GM19099 (cell line): ENCODE measurements around the gene KCNK4.

Experiments
- POLR2A ChIP-seq: IDR thresholded peaks from 3 replicates; pipeline ENCODE4 v1.6.1; 2011; ENCODE audit warnings: low read depth; ENCODE audit not compliant: insufficient read length; ENCODE audit errors: extremely low read depth

KCNK4 gene

DNA sequence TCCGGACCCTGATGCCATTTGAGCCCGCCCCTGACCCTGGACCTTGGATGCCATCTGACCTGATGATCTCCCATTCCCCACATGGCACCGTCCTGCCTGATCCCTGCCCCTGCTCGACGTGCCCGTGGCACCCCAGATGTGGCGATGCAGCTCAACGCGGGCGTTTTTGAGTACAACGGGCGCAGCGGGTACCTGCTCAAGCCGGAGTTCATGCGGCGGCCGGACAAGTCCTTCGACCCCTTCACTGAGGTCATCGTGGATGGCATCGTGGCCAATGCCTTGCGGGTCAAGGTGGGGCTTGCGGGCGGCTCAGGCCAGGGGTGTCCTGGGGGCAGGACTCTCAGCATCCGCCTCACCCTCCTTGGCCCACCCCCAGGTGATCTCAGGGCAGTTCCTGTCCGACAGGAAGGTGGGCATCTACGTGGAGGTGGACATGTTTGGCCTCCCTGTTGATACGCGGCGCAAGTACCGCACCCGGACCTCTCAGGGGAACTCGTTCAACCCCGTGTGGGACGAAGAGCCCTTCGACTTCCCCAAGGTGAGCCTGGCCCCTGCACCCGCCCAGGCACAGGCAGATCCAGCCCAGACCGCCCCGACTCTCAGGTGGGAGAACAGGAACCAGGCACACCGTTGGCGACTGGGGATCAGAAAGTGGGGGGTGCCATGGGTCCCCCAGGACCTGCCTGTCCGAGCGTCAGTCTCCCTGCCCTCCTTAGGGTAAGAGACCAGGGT lies 28.7 kb upstream of the KCNK4 start:
- no peak for TF ChIP-seq POLR2A

DNA sequence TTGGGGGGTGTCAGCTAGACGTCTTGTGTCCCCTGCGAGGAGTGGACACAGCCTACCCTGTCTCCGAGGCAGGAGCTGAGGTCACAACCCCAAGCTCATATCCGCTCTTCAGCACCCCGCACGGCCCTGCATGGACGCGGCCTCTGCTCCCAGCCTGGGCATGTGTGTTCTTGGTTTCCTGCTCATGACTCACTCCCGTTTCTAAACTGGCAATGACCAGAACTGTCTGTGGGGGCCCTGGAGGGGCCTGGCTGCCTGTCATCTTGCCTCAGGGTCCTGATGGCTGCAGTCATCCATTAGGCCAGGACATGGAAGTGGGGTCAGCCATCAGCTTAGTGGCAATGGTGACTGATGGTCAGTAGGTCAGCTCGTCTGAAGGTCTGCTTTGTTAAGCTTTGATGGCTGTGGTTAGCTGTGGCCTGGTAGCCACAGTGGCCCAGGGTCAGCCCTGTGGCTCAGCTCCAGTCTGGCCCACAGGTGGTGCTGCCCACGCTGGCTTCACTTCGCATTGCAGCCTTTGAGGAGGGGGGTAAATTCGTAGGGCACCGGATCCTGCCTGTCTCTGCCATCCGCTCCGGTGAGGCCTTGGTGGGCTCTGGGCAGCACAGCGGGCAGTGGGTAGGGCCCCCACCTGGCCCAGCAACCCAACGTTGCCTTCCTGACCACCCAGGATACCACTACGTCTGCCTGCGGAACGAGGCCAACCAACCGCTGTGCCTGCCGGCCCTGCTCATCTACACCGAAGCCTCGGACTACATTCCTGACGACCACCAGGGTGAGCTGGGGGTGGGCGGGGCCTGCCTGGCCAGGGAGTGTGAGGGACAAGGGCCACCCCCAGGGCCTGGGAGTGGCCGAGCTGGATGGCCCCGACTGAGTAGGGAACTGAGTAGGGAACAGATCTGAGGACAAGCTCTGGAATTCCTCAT lies 27.8 kb upstream of the KCNK4 start:
- no peak for TF ChIP-seq POLR2A

DNA sequence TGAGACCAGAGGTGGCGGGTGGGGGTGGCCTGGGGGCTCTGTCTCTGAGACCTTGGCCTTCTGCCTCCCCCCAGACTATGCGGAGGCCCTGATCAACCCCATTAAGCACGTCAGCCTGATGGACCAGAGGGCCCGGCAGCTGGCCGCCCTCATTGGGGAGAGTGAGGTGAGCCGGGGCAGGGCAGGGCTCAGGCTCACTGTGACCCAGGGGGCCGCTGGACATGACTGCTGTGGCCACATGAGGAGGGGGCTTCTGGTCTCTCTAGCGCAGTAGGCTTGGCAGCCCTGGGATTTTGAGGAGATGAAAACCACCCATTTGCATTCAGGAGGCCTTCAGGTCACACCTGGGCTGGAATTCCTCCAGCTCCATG lies 27.2 kb upstream of the KCNK4 start:
- TF ChIP-seq POLR2A, result no peak

DNA sequence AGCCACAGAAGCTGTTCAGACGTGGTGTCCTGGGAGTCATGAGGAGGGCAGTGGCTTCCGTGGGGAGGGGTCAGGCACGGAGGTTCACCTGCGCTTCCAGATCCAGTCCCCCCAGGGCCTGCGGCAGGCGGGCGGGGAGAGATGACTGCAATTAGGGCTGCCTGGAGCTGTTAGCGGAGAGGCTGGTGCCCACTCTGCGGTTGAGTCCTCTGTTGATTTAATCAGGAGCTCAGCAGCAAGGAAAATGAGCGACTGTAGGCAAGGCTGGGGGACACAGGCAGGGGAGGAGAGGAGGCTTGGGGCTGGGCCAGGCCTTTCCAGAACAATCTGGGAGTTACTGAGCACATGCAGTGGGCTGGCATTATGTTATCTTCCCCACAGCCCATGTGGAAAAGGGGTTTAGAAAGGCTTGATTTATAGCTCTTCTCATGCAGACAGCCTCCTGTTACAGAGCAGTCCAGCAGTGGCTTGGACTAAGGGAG lies 26.7 kb upstream of the KCNK4 start:
- TF ChIP-seq POLR2A, result no peak

DNA sequence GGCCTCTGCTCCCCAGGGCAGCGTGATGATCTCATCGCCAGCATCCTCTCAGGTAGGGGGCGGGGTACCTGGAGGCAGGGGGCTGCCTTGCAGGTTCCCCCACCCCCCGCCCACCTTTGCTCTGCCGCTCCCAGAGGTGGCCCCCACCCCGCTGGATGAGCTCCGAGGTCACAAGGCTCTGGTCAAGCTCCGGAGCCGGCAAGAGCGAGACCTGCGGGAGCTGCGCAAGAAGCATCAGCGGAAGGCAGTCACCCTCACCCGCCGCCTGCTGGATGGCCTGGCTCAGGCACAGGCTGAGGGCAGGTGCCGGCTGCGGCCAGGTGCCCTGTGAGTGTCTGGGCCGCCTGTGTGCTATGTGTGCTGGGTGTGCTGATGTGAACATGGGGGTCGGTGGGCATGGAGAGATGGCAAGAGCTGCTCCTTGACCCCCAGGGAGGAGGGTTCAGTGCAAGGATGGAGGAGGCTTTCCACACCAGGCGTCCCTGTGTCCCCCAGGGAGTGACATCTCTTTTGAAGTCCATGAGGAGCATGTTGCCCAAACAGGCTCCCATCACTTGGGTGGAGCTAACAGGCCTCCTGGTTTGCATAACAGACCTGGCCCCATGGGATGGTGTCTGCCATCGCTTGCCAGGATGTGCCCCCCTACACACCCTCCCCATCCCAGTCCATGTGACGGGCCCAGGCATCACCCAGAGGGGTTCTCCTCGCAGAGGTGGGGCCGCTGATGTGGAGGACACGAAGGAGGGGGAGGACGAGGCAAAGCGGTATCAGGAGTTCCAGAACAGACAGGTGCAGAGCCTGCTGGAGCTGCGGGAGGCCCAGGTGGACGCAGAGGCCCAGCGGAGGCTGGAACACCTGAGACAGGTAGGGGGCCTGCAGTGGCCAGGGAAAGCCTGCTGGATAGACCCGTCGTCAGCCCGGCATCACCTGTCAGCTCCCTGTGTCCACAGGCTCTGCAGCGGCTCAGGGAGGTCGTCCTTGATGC lies 25.6 kb upstream of the KCNK4 start:
- no peak for TF ChIP-seq POLR2A

DNA sequence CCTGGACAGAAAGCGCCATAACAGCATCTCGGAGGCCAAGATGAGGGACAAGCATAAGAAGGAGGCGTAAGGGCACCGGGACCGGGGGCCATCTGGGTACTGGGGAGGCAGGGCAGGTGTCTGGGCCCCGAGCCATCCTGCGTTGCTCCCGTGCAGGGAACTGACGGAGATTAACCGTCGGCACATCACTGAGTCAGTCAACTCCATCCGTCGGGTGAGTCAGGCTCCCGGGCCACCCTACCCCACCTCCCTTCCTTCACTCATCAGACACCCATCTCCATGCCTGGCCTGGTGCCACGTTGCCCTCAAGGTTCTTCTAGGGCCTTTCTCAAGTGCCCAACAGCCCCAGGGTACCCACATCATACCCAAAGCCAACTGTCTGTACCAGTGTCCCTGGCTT lies 24.8 kb upstream of the KCNK4 start:
- TF ChIP-seq POLR2A, result no peak

DNA sequence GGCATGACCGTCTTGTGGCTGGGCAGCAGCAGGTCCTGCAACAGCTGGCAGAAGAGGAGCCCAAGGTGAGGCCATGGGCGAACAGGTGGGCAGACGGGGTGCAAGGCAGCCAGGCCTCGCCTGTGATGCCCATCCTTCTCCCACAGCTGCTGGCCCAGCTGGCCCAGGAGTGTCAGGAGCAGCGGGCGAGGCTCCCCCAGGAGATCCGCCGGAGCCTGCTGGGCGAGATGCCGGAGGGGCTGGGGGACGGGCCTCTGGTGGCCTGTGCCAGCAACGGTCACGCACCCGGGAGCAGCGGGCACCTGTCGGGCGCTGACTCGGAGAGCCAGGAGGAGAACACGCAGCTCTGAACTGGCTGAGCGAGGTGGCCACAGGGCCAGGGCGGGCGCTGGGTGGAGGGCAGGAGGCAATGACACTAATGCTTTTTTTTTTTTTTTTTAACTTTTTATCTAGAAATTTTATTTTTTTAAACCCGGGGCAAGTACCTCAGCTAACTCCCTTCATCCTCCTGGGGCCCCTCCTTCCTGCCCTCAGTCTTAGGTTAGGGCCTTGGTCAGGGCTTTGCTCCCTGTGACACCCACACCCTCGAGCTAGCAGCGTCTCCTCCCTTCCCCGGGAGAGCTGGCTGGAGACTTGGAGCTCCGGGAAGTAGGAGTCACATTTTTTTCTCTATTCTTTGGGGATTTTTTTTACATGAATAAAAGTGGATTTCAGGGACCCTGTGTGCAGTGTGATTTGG lies 23.7 kb upstream of the KCNK4 start:
- no peak for TF ChIP-seq POLR2A

DNA sequence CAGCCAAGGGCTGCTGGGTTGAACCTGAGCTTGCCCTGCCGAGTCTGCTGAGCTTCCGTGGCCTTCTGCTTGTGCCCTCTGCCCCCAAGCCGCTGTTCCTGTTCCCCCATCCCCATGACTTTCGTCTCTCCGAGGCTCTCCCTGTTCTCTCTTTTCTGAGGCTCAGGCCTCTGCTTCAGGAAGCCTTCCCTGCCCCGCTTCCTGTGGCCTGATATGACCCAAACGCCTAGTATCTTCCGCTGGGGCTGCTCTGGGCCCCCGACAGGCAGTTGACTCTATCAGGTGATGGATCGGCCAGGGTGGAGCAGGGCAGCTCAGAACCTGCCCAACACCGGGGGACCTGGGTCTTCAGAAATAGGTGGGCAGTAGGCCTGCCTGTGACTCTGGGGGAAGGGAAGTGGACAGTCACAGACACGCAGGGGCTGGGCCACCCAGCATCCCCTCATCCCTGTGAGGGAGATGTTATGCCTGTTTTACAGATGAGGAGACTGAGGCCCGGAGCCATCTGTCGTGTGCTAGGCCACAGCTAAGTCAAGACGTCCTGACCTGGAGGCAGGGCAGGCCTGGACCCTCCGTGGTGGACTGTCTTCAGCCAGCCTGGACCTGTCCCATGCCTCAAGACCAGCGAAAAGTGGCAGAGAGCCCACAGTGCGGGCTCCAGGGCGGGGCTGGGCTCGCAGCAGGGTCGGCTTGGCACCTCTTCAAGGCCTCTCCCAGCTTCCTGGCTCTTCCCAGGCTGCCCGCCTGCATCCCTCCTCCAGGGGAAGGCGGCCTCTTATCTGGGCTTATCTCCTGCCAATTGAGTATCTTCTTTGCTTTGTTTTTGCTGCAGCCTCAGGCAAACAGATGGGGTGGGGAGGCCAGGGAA lies 22.8 kb upstream of the KCNK4 start:
- no peak for TF ChIP-seq POLR2A

DNA sequence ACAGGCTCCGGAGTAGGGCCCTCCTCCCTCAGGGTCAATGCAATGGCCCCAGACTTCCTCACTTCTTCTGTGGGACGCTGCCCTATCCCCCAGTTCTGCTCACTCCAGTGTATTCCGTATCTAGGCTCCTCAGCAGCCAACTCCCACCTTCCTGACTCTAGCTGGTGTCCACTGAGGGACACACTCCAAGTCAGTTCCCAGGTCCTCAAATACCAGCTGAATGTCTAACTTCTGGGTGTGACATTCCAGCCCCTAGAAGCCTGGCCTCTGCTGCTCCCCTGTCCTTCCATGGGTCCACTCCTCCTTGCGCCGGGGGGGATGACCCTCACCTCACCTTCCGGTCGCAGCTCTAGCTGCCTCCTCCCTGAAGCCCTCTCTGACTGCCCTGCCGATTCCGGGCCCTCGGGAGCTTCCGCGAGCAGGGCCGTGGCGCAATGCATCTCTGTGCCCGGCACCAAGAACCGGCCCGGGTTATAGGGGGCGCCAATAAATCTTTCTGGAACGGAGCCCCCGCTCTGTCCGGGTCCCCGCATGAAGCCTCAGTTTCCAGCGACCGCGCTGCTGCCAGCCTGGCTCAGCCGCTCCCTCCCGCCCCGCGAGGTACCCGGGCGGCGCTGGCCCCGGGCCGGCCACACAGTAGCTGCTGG lies 22.1 kb upstream of the KCNK4 start:
- TF ChIP-seq POLR2A, result no peak

DNA sequence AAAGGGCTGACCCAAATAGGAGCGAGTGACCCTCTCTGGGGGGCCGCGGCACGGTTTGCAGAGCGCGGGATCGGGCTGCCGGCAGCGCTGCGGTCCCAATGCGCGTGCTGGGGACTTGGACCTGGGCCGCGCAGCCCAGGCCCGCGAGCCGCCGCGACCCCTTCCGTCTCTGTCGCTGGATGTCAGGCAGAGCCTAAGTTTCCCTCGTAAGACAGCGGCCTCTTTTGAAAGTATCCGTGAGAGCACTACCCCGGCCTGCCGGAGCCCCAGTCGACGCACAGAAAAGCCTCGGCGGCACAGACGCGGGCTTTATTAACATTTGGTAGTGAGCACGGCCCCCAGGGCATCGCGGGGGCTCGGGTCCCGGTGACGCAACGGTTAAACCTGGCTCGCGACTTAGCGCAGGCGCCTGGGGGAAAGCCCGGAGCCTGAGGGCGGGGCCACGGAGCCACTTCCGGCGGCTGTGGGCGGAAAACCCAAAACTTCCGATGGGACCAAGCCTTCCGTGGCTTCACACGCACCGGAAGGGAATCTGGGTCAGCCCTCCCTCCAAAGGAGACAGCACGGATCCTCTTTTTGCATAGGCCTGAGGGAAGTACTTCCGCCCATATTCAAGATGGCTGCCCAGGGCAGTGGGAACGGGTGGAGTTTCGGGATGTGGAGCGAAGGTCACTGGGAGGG lies 21.4 kb upstream of the KCNK4 start:
- TF ChIP-seq POLR2A, result peak; percentile 63

DNA sequence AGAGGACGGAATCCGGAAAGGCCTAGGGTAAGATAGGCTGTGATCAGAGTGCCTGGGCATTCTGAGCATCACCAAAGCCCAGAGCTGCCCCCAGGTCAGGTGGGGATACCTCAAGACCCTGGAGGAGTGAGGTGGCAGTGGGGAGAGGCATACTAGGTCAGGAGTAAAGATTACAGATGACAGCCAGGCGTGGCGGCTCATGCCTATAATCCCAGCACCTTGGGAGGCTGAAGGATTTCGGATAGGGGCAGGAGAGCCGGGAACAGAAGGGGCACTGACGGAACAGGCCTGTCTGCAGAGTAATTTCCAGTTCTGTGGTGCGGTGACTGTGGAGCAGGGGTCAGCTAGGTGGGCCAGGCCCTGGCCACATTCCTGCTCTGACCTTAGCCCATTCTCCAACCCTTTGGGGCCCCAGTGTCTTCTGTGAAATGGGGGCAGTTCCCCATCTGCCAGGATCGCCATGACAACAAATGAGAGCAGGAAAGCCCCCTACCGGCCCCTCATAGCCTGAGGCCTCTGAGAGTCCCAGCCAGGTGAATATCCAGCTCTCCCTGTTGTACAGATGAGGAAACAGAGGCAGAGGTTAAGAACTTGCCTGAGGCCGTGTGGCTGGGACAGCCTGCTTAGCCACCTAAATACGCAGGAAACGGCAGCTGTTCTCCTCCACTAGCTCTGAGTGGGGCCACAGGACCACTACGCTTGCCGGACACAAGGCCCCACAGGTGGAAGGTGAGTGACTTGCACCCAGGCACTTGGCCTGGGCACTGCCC lies 15.9 kb upstream of the KCNK4 start:
- no peak for TF ChIP-seq POLR2A

DNA sequence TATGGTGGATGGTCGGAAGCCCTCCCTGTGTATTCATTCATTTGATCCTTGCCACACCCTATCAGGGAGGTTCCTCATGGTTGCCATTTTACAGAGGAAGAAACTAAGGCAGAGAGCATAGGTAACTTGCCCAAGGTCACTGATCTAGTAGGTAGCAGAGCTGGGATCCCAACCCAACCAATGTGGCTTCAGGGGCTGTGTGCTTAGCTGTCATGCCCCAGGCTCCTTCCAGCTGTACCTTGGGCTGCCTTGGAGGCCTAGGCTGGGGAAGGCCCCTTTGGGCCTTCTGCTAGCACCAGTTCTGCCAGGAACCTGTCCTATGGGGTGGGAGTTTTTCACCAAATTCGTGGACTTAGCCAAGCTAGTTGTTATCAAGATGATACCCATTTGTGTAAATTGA lies 15.3 kb upstream of the KCNK4 start:
- TF ChIP-seq POLR2A, result no peak
